ENCODE results near the gene EXOG.

- no peak for TF ChIP-seq CTCF (IDR thresholded peaks at IDR 0.05; ENCODE audit: low read depth, low read length)
- TF ChIP-seq POLR2A (IDR thresholded peaks at IDR 0.05; ENCODE audit: extremely low read depth, insufficient read length): no peak
- no peak for TF ChIP-seq MYC (IDR thresholded peaks at IDR 0.05; ENCODE audit: low read depth, low read length)
- no peak for TF ChIP-seq MAX (IDR thresholded peaks at IDR 0.05; ENCODE audit: low read depth, low read length)
Observed at GRCh38 chr3:38500688-38501417, 4.7 kb downstream of the EXOG start.
